ENCODE measurements around the gene ROCK2.

- TF ChIP-seq CTCF (conservative IDR thresholded peaks at IDR 0.05; ENCODE audit: low read length) (no peak), EZH2phosphoT487 (IDR thresholded peaks at IDR 0.05; ENCODE audit: borderline replicate concordance) (no peak)
Observed at GRCh38 chr2:11333427-11334183, 10.8 kb downstream of the ROCK2 start.

Measured in Loucy (cell line).